Subcutaneous adipose tissue (tissue), 4 donors: Measurements from ENCODE around the gene NPBWR2. TPM values are rescaled to one million over a fixed set of nuclear protein-coding genes. Genes with fewer than 3 reads are reported as not detected.

ENCODE experiments used
- CTCF ChIP-seq: fragments of 450-650 bp; IDR thresholded peaks from one replicate; pipeline ENCODE4 v1.5.1; 2016; ENCODE audit warnings: low read depth, mild to moderate bottlenecking, control low read depth, antibody characterized with exemption, moderate library complexity
- total RNA-seq, 4 donors: library from RNA; depleted of rRNA; stranded (reverse); fragments of >200 nt; gene quantifications; one replicate each; pipeline ENCODE4 v1.1.0, GENCODE V29; 2016

Gene NPBWR2
- total RNA-seq, 4 donors from 2014 or later, result not detected

- TF ChIP-seq CTCF, result no peak
These were observed 31.0 kb downstream of the NPBWR2 start for GRCh38 chr20:64076061-64076997.

- no peak for TF ChIP-seq CTCF
These were observed 31.8 kb downstream of the NPBWR2 start for GRCh38 chr20:64075556-64075955.

GRCh38 chr20:64074963-64075362, 32.4 kb downstream of the NPBWR2 start:
- TF ChIP-seq CTCF, result no peak

GRCh38 chr20:64074184-64074789, 33.1 kb downstream of the NPBWR2 start:
- TF ChIP-seq CTCF, result no peak

GRCh38 chr20:64073476-64074183, 33.7 kb downstream of the NPBWR2 start:
- TF ChIP-seq CTCF, result no peak

GRCh38 chr20:64072498-64073063, 34.8 kb downstream of the NPBWR2 start:
- TF ChIP-seq CTCF, result no peak
